Keratinocyte (primary cell): ENCODE measurements around the gene GRM4. TPM values are rescaled to one million over a fixed set of nuclear protein-coding genes. Genes with fewer than 3 reads are reported as not detected.

Source experiments
- DNase-seq: peaks from one replicate; pipeline ENCODE4 v3.0.0-alpha.2; 2011; ENCODE audit warnings: low read depth, missing footprints, low spot score
- FAIRE-seq: peaks from 2 replicates; lab custom pipeline; 2011; peaks lifted over from hg19 to GRCh38; lab: Jason Lieb, UNC
- H2AFZ ChIP-seq: 2 replicates; pipeline ENCODE4 v1.6.0; 2012; ENCODE audit warnings: low read length, control low read depth, inconsistent platforms; ENCODE audit not compliant: control insufficient read depth
- H3K27ac ChIP-seq: 2 replicates; pipeline ENCODE4 v1.5.1; 2011; ENCODE audit warnings: low read length; ENCODE audit not compliant: control insufficient read depth, insufficient read depth
- H3K27me3 ChIP-seq: 3 replicates; pipeline ENCODE4 v1.6.0; 2011; ENCODE audit warnings: low read length; ENCODE audit not compliant: control insufficient read depth, insufficient read depth; ENCODE audit errors: extremely low read depth
- H3K36me3 ChIP-seq, 2 experiments: 2 replicates in 1 of 2; 3 replicates in 1 of 2; pipeline ENCODE4 v1.5.1; 2011; ENCODE audit warnings: low read length in 2 of 2, mild to moderate bottlenecking in 1 of 2; ENCODE audit not compliant: control insufficient read depth in 2 of 2, insufficient read depth in 2 of 2; ENCODE audit errors: extremely low read depth in 1 of 2
- H3K4me1 ChIP-seq: 3 replicates; pipeline ENCODE4 v1.5.1; 2011; ENCODE audit warnings: low read length; ENCODE audit not compliant: control insufficient read depth, insufficient read depth; ENCODE audit errors: extremely low read depth
- H3K4me2 ChIP-seq: 3 replicates; pipeline ENCODE4 v1.6.0; 2011; ENCODE audit warnings: low read depth, low read length; ENCODE audit not compliant: control insufficient read depth, insufficient read depth; ENCODE audit errors: extremely low read depth
- H3K4me3 ChIP-seq, 3 experiments: fragments of 200-600 bp in 1 of 3; sonication (generic) in 1 of 3; 2 replicates in 2 of 3; 3 replicates in 1 of 3; pipeline ENCODE4 v1.5.1; 2011 to 2016; ENCODE audit warnings: low read length in 3 of 3, mild to moderate bottlenecking in 3 of 3, control low read depth in 2 of 3, inconsistent platforms in 1 of 3, low read depth in 1 of 3, mixed read lengths in 1 of 3, mixed run types in 1 of 3, moderate library complexity in 1 of 3; ENCODE audit not compliant: control insufficient read depth in 2 of 3, insufficient read depth in 2 of 3; ENCODE audit errors: extremely low read depth in 1 of 3
- H3K79me2 ChIP-seq: 2 replicates; pipeline ENCODE4 v1.6.0; 2012; ENCODE audit warnings: low read length; ENCODE audit not compliant: control insufficient read depth, insufficient read depth
- H3K9ac ChIP-seq: 3 replicates; pipeline ENCODE4 v1.6.0; 2011; ENCODE audit warnings: low read length; ENCODE audit not compliant: control insufficient read depth, insufficient read depth; ENCODE audit errors: extremely low read depth
- H3K9me1 ChIP-seq: 3 replicates; pipeline ENCODE4 v1.6.0; 2011; ENCODE audit warnings: low read length; ENCODE audit not compliant: control insufficient read depth, insufficient read depth; ENCODE audit errors: extremely low read depth
- H3K9me3 ChIP-seq: 2 replicates; pipeline ENCODE4 v1.5.1; 2012; ENCODE audit warnings: low read depth, low read length; ENCODE audit not compliant: control insufficient read depth
- H4K20me1 ChIP-seq: 3 replicates; pipeline ENCODE4 v1.6.0; 2011; ENCODE audit warnings: low read length; ENCODE audit not compliant: control insufficient read depth, insufficient read depth; ENCODE audit errors: extremely low read depth
- CTCF ChIP-seq, 3 experiments: IDR thresholded peaks in 1 of 3; conservative IDR thresholded peaks in 1 of 3; optimal IDR thresholded peaks in 1 of 3; 2 replicates in 2 of 3; 3 replicates in 1 of 3; pipeline versions ENCODE3 to v1.5.1; 2011; ENCODE audit warnings: low read length in 3 of 3, mild to moderate bottlenecking in 3 of 3, moderate library complexity in 2 of 3, control low read depth in 1 of 3, inconsistent platforms in 1 of 3; ENCODE audit not compliant: insufficient read depth in 2 of 3; ENCODE audit errors: extremely low read depth in 1 of 3
- EZH2 ChIP-seq: IDR thresholded peaks from one replicate; pipeline ENCODE4 v1.6.1; 2012; ENCODE audit warnings: inconsistent platforms, mild to moderate bottlenecking, low read length, moderate library complexity
- dilution Hi-C: fragments of 300-500 bp; cut with MboI; formaldehyde crosslinking; loops from one replicate; pipeline ENCODE4 v1.7.0; 2020; ENCODE audit warnings: low sequenced_read_pairs; ENCODE audit not compliant: extremely low pct_ligation_motif_present
- polyA plus RNA-seq, 5 experiments: library from polyadenylated mRNA; depleted of rRNA in 3 of 5; stranded (reverse) in 3 of 5; stranded (forward) in 1 of 5; unstranded in 1 of 5; fragments of >200 nt; gene quantifications; 1 replicate in 1 of 5; 2 replicates in 3 of 5; 3 replicates in 1 of 5; pipeline versions ENCODE4 v1.2.1 to v1.2.3, GENCODE V29; 2011 to 2012; ENCODE audit warnings: missing spikeins in 2 of 5, low read depth in 1 of 5, low replicate concordance in 1 of 5

Gene GRM4
- polyA plus RNA-seq, 1 donor (not counting 4 experiments of a cell fraction or from before 2014, with no cell fraction given), result not detected

DNA sequence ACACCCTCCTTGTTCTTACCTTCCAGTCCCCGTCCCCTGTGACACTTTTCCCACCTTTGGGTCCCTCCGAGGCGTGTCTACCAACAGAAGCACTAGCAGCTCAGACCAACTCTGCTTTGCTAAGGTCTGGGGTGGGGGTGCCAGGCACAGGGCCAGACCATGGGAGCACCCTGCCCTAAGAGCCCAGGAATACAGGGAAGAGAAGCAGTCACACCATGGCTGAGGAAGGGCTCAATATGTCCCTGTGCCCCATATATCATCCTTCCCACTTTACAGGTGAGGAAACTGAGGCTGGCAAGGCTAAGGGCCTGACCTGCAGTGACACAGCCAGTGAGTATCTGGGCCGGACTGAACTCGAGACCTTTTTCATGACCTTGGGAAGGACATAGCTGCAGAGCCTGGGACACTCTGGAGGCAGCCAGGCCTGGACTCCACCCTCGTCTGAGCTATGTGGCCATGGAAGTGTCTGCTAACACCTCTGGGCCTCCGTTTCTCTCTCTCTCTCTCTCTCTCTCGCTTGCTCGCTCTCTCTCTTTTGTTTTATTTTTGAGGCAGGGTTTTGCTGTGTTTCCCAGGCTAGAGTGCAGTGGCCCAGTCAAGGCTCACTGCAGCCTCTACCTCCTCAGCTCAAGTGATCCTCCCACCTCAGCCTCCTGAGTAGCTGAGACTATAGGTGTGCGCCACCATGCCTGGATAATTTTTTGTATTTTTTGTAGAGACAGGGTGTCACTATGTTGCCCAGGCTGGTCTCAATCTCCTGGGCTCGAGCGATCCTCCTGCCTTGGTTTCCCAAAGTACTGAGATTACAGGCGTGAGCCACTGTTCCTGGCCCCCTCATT lies 156.7 kb downstream of the GRM4 start:
- H3K79me2 ChIP-seq, result no peaks in the 10 kb centered on the region
- H3K9ac ChIP-seq, result no peak overlapping the region
- no peaks in the 10 kb centered on the region for H3K4me1 ChIP-seq
- H2AFZ ChIP-seq, result no peak overlapping the region
- no peak overlapping the region for H3K4me2 ChIP-seq
- DNase-seq (no peak), FAIRE-seq (no peak)
- H3K27ac ChIP-seq, result no peak overlapping the region
- no peaks in the 10 kb centered on the region for H3K27me3 ChIP-seq
- H3K36me3 ChIP-seq, result no peaks in the 10 kb centered on the region
- H3K4me3 ChIP-seq, result no peak overlapping the region
- no peaks in the 10 kb centered on the region for H3K9me1 ChIP-seq
- no peaks in the 10 kb centered on the region for H4K20me1 ChIP-seq
- dilution Hi-C loops, result no loop called here
- no peaks in the 10 kb centered on the region for H3K9me3 ChIP-seq
- TF ChIP-seq CTCF (optimal IDR thresholded peaks at IDR 0.05 in 1 of 3, IDR thresholded peaks at IDR 0.05 in 1 of 3, conservative IDR thresholded peaks at IDR 0.05 in 1 of 3; ENCODE audit: extremely low read depth in 1 of 3, insufficient read depth in 2 of 3, low read length in 3 of 3), result no peak
- TF ChIP-seq EZH2, result no peak

- no peak for DNase-seq
- no peak for FAIRE-seq
Measured at GRCh38 chr6:33988121-33989015, 157.5 kb downstream of the GRM4 start.

More at GRCh38 chr6:33988121-33989015, 157.5 kb downstream of the GRM4 start:
- no peaks in the 10 kb centered on the region for H3K27me3 ChIP-seq
- H3K4me1 ChIP-seq, result no peaks in the 10 kb centered on the region
- TF ChIP-seq EZH2, result no peak
- no peak for TF ChIP-seq CTCF (optimal IDR thresholded peaks at IDR 0.05 in 1 of 3, IDR thresholded peaks at IDR 0.05 in 1 of 3, conservative IDR thresholded peaks at IDR 0.05 in 1 of 3; ENCODE audit: extremely low read depth in 1 of 3, insufficient read depth in 2 of 3, low read length in 3 of 3)
- H3K9ac ChIP-seq, result no peak overlapping the region
- no peak overlapping the region for H3K27ac ChIP-seq
- H3K79me2 ChIP-seq, result no peaks in the 10 kb centered on the region
- no peak overlapping the region for H3K4me3 ChIP-seq
- H3K4me2 ChIP-seq, result no peak overlapping the region
- no peaks in the 10 kb centered on the region for H3K9me3 ChIP-seq
- dilution Hi-C loops, result no loop called here
- no peaks in the 10 kb centered on the region for H3K9me1 ChIP-seq
- H2AFZ ChIP-seq, result no peak overlapping the region
- no peaks in the 10 kb centered on the region for H3K36me3 ChIP-seq
- no peaks in the 10 kb centered on the region for H4K20me1 ChIP-seq
